HL-60 (cell line): ENCODE results near the gene PARD6B.
"Not testable (repeated sequence)": the region's sequence is repeated elsewhere in the genome, so short reads cannot be mapped to it uniquely, and the experiment has no call there.

Source experiments
- POLR2AphosphoS5 ChIP-seq: IDR thresholded peaks from 2 replicates; pipeline ENCODE4 v1.6.1; 2012; ENCODE audit warnings: low read depth
- TF ChIP-seq, protein P1 (sequence below): IDR thresholded peaks from one replicate; pipeline ENCODE4 v1.5.1; 2011; ENCODE audit warnings: low read length, control low read depth, inconsistent platforms; ENCODE audit not compliant: insufficient read depth

DNA sequence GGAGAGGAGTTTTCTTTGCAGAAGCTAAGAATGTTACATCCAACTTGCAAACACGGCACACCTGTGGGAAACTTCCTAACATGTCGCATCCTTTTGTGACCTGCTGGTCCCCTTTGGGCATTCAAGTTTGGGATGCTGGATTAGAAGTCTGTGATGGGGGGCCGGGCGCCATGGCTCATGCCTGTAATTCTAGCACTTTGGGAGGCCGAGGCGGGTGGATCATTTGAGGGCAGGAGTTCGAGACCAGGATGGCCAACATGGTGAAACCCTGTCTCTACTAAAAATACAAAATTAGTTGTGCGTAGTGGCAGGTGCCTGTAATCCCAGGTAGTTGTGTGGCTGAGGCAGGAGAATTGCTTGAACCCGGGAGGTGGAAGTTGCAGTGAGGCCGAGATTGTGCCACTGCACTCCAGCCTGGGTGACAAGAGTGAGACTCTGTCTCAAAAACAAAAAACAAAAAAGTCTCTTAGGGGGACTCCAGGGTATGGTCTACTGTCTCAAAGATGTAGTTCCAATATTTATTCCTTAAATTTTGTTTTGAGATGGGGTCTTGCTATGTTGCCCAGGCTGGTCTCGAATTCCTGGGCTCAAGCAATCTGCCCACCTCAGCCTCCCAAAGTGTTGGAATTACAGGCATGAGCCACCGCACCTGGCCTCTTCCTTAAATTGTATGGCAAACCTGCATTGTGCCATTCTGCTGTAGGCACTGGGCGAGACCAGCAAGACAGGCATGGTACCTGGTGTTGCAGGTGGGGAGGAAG lies 69.8 kb downstream of the PARD6B start:
- TF ChIP-seq, protein P1, sequence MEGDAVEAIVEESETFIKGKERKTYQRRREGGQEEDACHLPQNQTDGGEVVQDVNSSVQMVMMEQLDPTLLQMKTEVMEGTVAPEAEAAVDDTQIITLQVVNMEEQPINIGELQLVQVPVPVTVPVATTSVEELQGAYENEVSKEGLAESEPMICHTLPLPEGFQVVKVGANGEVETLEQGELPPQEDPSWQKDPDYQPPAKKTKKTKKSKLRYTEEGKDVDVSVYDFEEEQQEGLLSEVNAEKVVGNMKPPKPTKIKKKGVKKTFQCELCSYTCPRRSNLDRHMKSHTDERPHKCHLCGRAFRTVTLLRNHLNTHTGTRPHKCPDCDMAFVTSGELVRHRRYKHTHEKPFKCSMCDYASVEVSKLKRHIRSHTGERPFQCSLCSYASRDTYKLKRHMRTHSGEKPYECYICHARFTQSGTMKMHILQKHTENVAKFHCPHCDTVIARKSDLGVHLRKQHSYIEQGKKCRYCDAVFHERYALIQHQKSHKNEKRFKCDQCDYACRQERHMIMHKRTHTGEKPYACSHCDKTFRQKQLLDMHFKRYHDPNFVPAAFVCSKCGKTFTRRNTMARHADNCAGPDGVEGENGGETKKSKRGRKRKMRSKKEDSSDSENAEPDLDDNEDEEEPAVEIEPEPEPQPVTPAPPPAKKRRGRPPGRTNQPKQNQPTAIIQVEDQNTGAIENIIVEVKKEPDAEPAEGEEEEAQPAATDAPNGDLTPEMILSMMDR: not testable (repeated sequence)
- TF ChIP-seq POLR2AphosphoS5: not testable (repeated sequence)
